Endometrial microvascular endothelial cells (primary cell): ENCODE data around the gene CHAF1B. TPM values are rescaled to one million over a fixed set of nuclear protein-coding genes. Genes with fewer than 3 reads are reported as not detected.
"Not testable (repeated sequence)": the region's sequence is repeated elsewhere in the genome, so short reads cannot be mapped to it uniquely, and the experiment has no call there.

ENCODE experiments used
- in situ Hi-C: cut with HindIII; loops from 2 replicates; pipeline ENCODE4 v1.10.0; 2017; ENCODE audit warnings: low sequenced_read_pairs, low pct_unique_long_range_greater_than_20kb; ENCODE audit errors: inconsistent ontology term
- total RNA-seq: library from RNA; depleted of rRNA; stranded (reverse); fragments of >200 nt; gene quantifications from one replicate; pipeline ENCODE4 v1.2.3, GENCODE V29; 2015; ENCODE audit errors: inconsistent ontology term

Gene CHAF1B
- 12.2 TPM for total RNA-seq

DNA sequence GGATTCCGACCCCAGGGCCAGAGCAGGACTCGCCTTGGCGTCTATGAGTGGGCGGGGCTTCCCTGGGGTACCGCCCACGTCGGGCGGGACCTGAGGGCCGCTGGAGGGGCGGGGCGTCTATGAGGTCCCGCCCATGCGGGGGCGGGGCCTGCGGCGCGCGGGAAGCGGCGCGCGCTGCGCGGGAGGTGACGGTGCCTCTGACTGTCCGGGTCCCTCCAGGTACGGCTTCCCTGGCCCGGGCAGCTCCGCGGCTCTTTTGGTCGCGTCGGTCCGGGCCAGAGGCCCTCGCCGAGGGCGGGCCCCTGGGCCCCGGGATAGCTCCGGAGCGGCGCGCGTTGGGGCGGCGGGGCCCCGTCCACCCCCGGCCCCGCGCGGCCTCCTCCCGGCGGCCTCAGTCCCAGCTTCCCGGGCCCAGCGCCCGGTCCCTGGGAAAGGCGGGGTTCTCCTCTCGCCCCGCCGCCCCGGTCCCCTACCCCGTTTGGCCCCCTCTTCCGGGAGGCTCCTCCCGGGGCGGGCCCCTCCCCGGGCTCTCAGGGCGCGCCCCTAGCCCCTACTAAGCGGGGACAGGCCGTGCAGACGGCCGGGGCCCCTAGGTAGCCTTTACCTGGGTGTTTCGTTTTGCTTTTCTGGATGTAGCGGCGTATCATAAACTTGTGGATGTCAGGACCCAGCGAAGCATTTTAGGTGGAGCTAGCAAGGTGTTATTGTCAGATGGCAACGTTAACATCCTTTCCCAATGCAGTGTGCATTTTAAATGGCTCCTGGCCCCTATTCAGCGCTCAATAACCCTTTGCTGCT lies at the start of gene CHAF1B:
CHAF1B (plus strand) TSS at position 160 of the 798 bp plus-strand sequence. CDS start 745 bp downstream, outside the sequence.
- in situ Hi-C loops: no loop called here

- in situ Hi-C loops: no loop called here
Observed at GRCh38 chr21:36337099-36337509, 48.1 kb upstream of the CHAF1B start.

DNA sequence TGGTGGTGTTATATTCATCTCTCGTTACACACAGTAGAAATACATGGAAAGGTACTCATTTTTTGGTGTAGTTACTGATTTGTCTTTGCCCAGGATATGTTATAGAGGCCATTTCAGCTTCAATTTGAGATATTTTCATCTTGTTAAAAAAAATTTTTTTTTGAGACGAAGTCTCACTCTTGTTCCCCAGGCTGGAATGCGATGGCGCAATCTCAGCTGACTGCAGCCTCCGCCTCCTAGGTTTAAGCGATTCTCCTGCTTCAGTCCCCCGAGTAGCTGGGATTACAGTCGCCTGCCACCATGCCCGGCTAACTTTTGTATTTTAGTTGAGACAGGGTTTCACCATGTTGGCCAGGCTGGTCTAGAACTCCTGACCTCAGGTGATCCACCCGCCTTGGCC lies 46.2 kb upstream of the CHAF1B start:
- in situ Hi-C loops: no loop called here

GRCh38 chr21:36342581-36342980 lies 42.6 kb upstream of the CHAF1B start:
- in situ Hi-C loops: not testable (repeated sequence)

- in situ Hi-C loops: no loop called here
Observed at GRCh38 chr21:36344931-36345330, 40.3 kb upstream of the CHAF1B start.

GRCh38 chr21:36347278-36347961 lies 37.8 kb upstream of the CHAF1B start:
- in situ Hi-C loops: no loop called here

DNA sequence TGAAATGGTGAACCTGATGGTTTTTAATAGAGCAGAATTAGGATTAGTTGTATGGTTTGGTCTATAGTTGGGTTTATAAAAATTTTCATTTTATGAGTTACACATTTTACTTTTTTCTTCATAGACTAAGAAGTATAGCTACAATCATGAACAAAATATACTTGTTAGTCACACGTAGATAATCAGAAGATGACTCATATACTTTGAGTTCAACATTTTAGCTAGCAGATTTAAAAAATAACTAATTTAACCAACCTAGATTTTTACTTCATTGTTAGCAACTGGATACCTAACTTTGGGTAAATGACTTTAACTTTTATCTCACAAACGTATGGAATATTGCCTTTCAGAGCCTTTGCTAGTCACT lies 37.2 kb upstream of the CHAF1B start:
- in situ Hi-C loops: no loop called here

DNA sequence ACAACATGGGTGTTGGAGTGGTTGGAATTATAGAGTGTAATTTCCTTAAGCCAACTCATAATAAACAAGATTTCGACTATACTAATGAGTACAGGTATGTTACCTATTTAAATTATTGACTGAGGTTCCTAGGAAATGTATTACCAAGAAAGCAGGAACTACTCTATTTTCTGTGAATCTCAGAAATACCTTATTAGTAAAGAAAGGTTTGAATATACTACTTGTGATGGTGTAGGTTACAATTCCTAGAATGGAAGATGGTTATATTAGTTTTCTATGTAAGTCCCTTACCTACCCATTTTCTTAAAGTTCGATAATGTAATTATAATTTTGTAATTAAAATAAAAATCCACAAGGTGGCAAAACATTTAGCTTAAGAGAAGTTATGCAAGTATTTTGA lies 35.9 kb upstream of the CHAF1B start:
- in situ Hi-C loops: no loop called here

- in situ Hi-C loops: no loop called here
Observed at GRCh38 chr21:36350282-36350910, 34.8 kb upstream of the CHAF1B start.

DNA sequence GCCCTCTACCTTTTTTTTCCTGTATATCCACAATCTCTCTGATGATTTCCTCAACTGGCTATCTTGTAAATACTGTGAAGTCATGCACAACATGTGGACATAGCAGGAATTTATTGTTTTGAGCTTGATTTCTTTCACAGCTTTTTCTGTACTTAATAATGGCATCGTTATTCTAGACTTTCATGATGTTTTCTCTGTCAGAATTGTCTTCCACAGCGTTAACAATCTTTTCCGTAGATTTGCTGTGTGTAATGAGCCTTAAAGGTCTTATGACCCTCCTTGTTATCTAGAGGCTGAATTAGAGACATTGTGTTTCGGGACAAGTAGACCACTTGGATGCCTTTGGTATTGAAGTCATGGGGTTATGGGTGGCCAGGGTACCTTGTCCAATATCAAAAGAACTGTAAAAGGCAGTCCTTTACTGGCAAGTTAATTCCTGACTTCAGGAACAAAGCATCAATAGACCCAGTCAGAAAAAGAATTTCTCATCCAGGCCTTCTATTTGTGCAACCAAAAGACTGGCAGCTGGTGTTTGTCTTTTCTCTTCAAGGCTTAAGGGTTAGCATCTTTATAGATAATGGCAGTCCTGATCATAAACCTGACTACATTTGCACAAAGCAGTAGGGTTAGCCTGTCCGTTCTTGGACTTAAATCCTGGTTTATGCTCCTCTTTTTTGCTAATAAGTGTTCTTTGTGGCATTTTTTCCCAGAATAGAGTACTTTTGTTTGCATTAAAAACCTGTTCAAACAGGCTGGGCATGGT lies 30.1 kb upstream of the CHAF1B start:
- in situ Hi-C loops: no loop called here

- in situ Hi-C loops: no loop called here
Observed at GRCh38 chr21:36355868-36356267, 29.3 kb upstream of the CHAF1B start.

GRCh38 chr21:36359185-36359584 lies 26.0 kb upstream of the CHAF1B start:
- in situ Hi-C loops: no loop called here

DNA sequence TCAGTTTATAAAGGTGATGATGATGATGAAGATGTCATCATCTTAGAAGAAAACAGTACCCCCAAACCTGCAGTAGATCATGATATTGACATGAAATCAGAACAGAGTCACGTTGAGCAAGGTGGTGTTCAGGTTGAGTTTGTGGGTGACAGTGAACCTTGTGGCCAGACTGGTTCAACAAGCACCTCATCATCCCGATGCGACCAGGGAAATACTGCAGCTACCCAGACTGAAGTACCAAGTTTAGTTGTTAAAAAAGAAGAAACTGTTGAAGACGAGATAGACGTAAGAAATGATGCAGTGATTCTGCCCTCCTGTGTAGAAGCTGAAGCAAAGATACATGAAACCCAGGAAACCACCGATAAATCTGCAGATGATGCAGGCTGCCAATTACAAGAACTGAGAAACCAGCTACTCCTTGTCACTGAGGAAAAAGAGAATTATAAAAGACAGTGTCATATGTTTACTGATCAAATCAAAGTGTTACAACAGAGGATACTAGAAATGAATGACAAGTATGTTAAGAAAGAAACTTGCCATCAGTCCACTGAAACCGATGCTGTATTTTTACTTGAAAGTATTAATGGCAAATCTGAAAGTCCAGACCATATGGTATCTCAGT lies 16.0 kb upstream of the CHAF1B start:
- in situ Hi-C loops: no loop called here

- in situ Hi-C loops: no loop called here
Observed at GRCh38 chr21:36375994-36376393, 9.2 kb upstream of the CHAF1B start.

- in situ Hi-C loops: no loop called here
Observed at GRCh38 chr21:36377391-36377842, 7.8 kb upstream of the CHAF1B start.

DNA sequence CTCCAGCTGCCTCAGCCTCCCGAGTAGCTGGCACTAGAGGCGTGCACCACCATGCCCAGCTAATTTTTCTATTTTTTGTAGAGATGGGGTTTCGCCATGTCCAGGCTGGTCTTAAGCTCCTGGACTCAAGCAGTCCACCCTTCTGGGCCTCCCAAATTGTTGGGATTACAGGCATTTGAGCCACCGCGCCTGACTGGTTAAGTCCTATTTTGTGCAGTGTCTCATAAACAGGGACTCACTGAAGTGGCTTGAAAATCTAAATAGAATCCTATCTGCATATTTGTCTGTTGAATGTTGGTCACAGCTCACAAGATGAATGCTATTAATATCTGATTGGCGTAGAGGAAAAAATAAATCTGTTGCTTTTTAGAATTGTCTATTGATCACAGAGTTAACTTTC lies 5.9 kb upstream of the CHAF1B start:
- in situ Hi-C loops: no loop called here

GRCh38 chr21:36381841-36382589 lies 3.2 kb upstream of the CHAF1B start:
- in situ Hi-C loops: no loop called here

DNA sequence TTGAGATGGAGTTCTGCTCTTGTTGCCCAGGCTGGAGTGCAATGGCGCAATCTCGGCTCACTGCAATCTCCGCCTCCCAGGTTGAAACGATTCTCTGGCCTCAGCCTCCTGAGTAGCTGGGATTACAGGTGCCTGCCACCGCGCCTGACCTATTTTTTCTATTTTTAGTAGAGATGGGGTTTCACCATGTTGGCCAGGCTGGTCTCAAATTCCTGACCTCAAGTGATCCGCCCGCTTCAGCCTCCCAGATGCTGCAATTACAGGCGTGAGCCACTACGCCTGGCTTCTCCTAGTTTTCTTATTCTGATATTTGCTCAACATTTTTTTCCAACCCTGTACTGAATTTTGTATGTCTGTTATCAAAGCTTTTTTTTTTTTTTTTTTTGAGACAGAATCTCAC lies 2.5 kb upstream of the CHAF1B start:
- in situ Hi-C loops: not testable (repeated sequence)
